Activated effector memory CD4-positive, alpha-beta T cell treated with Interleukin-2 at 50 U/mL for 16 hours (primary cell): ENCODE data around the gene TPI1.

Experiments used
- DNase-seq: peaks from one replicate; pipeline ENCODE4 v3.0.0-alpha.2; 2020

TPI1 gene

GRCh38 chr12:6828781-6829535 is 38.4 kb upstream of the TPI1 start:
- DNase-seq: peak; percentile 21

GRCh38 chr12:6829536-6830220 is 37.7 kb upstream of the TPI1 start:
- no peak for DNase-seq

GRCh38 chr12:6830286-6830890 is 36.9 kb upstream of the TPI1 start:
- DNase-seq: no peak

GRCh38 chr12:6830999-6831398 is 36.3 kb upstream of the TPI1 start:
- no peak for DNase-seq

- no peak for DNase-seq
Observed at GRCh38 chr12:6831450-6831995, 35.8 kb upstream of the TPI1 start.

- DNase-seq: no peak
Observed at GRCh38 chr12:6832125-6832524, 35.2 kb upstream of the TPI1 start.

- no peak for DNase-seq
Observed at GRCh38 chr12:6833189-6833890, 34.0 kb upstream of the TPI1 start.

GRCh38 chr12:6834254-6834653 is 33.1 kb upstream of the TPI1 start:
- no peak for DNase-seq

- DNase-seq: no peak
Observed at GRCh38 chr12:6834873-6835272, 32.5 kb upstream of the TPI1 start.

- DNase-seq: no peak
Observed at GRCh38 chr12:6836851-6837250, 30.5 kb upstream of the TPI1 start.

GRCh38 chr12:6837370-6838060 is 29.8 kb upstream of the TPI1 start:
- DNase-seq: no peak

- no peak for DNase-seq
Observed at GRCh38 chr12:6838854-6839253, 28.5 kb upstream of the TPI1 start.

- no peak for DNase-seq
Observed at GRCh38 chr12:6839482-6840201, 27.7 kb upstream of the TPI1 start.

GRCh38 chr12:6840330-6840729 is 27.0 kb upstream of the TPI1 start:
- no peak for DNase-seq

- DNase-seq: no peak
Observed at GRCh38 chr12:6840761-6841515, 26.4 kb upstream of the TPI1 start, which contains the start of gene GNB3. Gene GNB3, plus strand, starts transcription at chr12:6840925. Its CDS starts 363 bp downstream, at chr12:6841288.

- DNase-seq: no peak
Observed at GRCh38 chr12:6842075-6842474, 25.3 kb upstream of the TPI1 start.

GRCh38 chr12:6843118-6843902 is 24.0 kb upstream of the TPI1 start:
- DNase-seq: no peak

- DNase-seq: no peak
Observed at GRCh38 chr12:6845395-6845794, 21.9 kb upstream of the TPI1 start.

- DNase-seq: no peak
Observed at GRCh38 chr12:6846316-6846869, 20.9 kb upstream of the TPI1 start.

- no peak for DNase-seq
Observed at GRCh38 chr12:6847676-6848075, 19.7 kb upstream of the TPI1 start.
